Astrocyte of the hippocampus (primary cell): ENCODE results near the gene ABCA13.

Source experiments
- DNase-seq: peaks from one replicate; pipeline ENCODE4 v3.0.0; 2011; ENCODE audit warnings: low read depth, low spot score

The ABCA13 gene

DNA sequence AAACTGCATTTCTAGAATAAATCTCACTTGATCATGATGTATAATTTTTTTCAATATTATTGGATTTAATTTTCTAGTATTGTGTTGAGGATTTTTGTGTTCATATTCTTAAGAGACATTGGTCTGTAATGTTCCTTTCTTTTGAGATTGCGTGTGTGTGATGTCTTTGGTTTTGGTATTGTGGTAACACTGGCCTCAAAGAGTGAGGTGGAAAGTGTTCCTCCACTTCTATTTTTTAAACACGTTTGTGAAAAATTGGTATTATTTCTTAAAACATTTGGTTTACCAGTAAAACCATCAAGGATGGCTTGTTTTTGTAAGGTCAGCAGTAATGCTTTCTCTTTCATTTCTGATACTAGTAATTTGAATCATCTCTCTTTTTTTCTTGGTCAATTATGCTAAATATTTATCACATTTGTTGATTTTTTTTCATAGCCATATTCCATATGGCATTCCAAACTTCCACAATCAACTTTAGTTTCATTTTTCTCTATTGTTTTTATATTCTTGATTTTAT, 462.9 kb downstream of the ABCA13 start:
- no peak for DNase-seq

DNA sequence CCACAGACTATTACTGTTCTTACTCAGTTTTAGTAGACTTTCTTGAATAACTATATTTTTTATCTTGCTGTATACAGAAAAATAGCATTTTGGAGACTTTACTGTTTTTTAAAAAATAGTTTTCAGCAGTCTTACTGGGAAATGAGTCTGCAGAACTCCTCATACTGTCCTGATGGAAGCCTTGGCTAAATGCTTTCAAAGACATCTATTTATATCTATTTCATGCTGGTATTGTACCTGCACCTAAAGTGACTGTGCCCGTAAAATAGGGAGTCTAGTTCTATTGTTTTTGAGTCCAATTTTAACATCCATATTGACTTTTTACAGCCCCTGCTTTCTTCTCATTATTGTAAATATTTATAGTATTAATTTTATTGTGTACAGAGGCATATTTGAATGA, 464.5 kb downstream of the ABCA13 start:
- no peak for DNase-seq

DNA sequence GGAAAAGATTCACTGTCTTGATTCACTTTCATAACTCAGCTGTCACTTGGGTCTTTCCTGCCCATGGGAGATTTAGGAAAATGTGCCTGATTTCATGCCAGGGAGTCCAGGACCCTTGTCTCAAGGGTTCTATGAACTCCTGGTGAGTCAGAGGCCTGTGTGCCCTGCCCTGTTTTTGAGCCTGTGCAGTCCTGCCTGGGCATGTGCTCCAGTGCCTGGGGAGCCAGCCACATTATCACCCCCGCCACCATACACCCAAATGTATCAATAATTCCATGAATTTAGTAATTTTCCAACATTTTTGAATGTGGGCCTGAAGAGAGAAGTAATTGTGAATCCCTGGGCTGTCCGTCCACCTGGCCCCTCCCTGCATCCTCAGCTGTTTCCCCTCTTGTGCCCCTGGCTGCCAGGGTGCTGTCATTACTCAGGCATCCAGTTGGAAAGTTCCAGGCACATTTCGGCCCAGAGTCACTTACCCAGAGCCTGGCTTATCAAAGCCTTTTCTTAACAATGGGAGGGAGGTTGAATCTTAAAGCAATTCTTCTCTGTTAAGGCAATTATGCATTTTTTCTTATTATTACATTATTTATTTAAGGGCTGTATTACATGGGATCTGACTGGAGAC, 465.2 kb downstream of the ABCA13 start:
- peak; percentile 63 for DNase-seq

DNA sequence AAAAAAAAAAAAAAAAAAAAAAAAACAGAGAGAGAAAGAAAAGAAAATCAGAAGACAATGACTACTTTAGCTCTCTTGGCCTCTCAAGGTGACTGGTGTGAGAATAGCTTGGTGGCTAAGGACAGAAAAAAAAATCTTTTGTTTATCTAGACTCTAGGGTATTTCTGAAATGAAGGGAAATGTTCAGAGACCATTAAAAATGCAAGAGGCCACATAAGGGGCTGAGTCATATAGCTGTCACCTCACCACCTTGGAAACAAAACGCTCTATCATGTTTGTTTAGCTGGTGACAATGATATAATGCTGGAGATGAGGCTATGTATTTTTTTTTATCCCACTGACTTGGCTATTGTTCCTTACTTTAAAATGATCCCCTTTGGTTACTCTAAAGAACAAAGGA, 466.1 kb downstream of the ABCA13 start:
- DNase-seq: peak; percentile 56

DNA sequence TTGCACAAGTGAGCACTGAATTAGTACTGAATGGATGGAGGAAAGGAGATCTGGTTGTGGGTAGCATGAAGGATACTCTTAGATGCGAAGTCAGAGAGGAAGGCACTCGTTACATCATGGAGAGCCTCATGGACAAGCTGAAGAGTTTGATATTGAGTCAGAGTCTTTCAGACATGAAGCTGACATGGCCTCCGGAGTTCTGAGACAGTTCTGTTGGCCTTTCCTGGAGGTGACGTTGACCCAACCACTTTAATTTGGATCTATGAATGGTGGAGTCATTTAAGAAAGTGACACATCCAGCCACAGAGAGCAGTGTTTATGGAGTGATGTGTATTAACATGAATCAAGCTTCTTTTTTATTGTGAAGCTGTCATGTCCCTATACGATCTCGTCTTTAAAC, 466.8 kb downstream of the ABCA13 start:
- peak; percentile 20 for DNase-seq

DNA sequence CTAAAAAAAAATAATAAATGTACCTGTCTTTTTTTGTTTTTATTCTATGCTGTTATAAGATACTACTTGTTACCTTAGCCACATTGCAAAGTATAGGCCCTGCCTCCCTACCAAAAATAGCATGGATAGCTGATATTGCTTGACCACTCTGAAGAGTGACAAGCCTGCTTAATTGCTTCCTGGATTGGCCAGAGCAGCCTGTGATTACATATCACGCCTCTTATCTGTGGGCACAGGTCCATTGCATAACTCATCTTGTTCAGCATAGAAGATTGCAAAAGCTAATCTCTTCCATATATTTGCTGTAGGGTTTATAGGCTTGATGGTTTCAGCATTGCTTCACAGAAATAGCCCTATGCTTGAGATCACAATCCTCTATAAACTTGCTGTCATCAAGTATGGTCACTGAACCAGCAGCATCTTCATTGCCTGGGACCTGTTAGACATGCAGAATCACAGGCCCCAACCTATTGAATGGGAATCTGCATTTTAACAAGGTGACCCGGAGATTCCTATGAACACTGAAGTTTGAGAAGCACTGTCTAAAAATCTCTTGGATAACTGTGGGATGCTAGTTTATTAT, 472.3 kb downstream of the ABCA13 start:
- DNase-seq: no peak

DNA sequence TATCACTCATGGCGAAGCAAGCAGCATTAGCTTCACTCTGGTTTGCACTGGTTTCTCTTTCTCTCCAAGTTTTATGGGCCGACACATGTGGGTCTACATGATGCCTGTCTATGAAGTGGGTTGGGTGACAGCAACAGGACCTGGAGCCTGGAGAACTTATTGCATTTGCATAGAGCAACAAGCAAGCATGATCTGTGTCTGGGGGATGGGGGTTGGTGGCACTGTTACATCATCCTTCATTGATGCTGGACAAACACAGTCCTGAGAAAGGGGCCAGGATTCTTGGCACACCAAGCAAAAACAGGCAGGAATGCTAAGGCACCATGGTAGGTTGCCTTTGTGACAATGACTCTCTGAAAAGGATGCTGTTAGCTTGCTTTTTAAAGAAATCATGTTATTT, 486.9 kb downstream of the ABCA13 start:
- no peak for DNase-seq

DNA sequence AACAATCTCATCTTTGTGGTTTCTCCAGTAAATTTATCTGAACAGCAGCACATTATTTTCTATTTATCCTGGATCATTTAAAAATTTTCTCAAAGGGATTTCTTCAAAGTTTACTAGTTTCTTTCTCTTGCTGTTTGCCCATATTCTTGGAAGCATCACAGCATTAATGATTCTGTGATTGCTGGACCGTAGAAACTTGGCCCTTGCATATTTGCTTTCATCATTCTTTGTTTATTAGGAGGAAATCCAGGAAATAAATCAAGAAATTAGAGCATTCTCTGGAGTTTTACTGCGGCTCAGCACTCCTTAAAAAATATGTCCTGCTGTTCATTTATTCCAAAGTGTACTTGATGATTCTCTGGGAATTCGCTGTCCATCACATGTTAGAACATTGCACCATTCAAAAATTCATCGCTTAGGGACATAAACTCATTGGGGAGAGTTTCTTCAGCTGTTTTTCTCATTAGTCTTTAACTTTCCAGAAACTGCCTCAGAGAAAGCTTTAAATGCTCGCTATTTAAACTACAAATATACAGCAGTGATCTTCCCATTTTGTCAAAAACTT, 489.1 kb downstream of the ABCA13 start:
- DNase-seq: peak; percentile 16

DNA sequence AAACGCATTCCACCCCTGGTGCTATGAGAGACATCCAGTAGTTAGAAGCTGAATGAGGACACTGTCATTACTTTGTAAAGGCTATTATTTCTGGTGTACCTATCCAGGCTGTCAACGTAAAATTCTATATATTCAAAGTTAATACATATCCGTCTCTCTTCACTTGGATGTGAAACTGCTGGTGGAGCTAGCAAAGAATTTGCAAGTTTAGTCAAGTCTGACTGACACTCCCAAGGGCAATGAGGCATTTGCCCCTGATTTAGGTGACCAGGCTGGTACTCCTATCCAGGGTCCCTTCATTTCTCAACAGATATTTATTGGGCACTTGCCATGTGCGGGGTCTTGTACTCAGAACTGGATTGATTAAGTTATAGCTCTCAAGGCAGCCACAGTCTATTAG, 493.0 kb downstream of the ABCA13 start:
- DNase-seq: no peak

DNA sequence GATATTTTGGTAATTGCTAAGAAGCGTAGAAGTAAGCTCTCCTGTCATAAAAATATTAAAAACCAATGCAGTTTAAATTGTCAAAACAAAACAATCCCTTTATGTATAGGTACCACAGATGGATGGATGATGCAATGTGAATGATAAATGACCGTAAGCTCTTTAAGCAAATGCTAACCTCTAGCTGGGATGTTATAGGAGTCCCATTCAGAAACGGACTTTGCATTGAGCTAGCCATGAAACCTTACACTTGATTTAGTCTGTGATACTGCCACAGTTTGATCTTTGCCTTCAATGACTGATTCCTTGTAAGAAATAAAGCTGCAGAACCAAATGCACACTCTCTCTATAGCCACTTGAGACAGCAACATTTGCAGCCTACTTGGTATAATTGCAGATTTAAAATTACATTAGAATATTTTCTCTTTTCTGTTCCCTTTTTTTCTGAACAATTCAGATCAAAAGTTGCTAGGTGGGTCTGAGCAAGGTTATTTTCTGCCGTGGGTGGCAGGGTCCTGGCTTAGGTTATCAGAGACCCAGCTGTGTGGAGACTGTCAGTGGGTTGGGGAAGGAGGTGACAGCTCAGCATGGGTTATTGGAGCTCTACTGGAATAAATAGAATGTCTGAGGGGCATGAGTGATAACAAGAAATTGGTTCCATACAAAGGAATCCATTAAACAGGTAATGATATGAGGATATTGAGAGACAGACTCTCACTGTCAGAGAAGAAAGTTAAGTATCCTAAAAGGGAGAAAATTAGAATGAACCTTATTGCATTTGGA, 494.3 kb downstream of the ABCA13 start:
- DNase-seq: no peak

DNA sequence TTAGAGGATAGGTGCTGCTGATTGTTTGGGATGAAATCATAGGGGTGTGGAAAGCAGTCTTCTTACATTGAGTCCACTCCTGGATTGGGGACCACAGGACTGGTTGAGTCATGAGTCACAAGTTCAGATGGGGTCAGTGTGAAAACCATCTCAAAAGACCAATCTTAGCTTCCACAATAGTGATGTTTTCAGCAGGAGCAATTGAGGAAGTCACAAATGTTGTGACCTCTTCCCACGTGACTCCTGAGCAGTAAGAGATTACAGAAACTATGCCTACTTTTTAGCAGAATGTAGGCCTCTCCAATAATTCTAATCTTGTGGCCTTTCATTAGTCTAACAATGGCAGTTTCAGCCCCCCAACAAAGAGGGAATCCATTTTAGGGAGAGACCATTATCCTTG, 496.1 kb downstream of the ABCA13 start:
- DNase-seq: no peak

DNA sequence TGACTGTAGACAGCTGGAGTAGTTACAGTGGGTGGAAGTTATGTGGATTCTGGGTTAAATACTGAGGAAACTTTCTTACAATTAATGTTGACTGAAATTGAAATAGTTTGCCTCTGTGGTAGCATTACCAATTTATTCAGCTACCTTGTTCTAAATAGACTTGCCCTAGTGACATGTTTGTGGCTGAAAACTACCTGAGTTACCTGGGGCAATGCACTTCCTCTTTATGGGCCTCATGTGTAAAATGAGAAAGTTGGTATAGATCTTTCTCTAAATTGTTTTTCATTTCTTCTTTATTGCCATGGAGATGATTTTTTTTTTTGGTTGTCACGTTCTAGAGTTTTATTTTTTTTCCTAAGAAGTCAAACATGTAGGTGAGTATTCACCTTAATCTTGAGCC, 500.4 kb downstream of the ABCA13 start:
- no peak for DNase-seq

DNA sequence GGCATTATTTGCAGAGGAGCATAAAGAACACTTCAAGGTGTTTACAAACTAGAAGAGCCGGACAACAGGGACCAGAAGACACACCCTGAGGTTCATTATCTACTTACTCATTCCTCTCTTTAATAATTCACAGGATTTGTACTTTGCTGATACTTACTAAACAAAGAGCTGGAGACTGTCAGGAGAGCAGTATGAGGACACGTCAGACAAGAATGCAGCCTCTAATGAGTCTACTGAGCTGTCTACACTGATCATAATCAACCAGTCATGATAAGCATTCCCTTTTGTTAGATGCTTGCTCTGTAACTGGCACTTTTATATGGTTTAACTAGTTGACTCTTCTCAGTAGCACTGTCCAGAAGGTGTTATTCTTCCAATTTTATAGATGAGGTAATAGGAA, 509.7 kb downstream of the ABCA13 start:
- peak; percentile 28 for DNase-seq

DNA sequence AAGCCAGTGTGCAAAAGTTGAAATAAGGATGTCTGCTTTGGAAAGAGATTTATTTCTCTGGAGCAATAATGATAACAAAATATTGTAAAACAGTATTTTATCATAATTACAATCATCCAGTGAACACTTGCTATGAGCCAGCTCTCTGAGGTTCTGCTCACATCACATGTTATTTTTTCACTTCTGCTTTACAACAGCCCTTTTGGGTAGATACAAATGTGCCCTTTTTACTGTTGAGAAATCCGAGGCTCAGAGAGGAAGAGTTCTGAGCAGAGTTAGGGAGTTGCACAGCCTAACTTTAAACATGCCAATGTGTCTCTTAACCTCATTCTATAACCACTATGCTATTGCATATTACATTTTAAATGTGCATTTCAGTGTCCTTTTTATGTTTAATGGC, 520.5 kb downstream of the ABCA13 start:
- DNase-seq: no peak
